ENCODE data around the gene CHN2.

Gene CHN2

GRCh38 chr7:29464753-29465152, 270.2 kb downstream of the CHN2 start:
- no peak for TF ChIP-seq CTCF (IDR thresholded peaks at IDR 0.05; ENCODE audit: low read depth, low read length)
- Histone ChIP-seq H3K9me3 (ENCODE audit: severe bottlenecking) (no peaks in the 10 kb centered on the region), H3K27ac (peak overlapping the region; percentile 77), H3K4me3 (ENCODE audit: low read depth, low read length) (no peak overlapping the region), H3K36me3 (no peaks in the 10 kb centered on the region), H3K27me3 (ENCODE audit: insufficient read depth, low read depth, severe bottlenecking) (no peaks in the 10 kb centered on the region)
- DNase-seq = peak; percentile 75

GRCh38 chr7:29467193-29467926, 272.8 kb downstream of the CHN2 start:
- Histone ChIP-seq H3K9me3 (ENCODE audit: severe bottlenecking) (no peaks in the 10 kb centered on the region), H3K27me3 (ENCODE audit: insufficient read depth, low read depth, severe bottlenecking) (no peaks in the 10 kb centered on the region), H3K4me3 (ENCODE audit: low read depth, low read length) (no peak overlapping the region), H3K27ac (no peak overlapping the region), H3K36me3 (no peaks in the 10 kb centered on the region)
- TF ChIP-seq CTCF (IDR thresholded peaks at IDR 0.05; ENCODE audit: low read depth, low read length) = no peak
- no peak for DNase-seq

- DNase-seq = no peak
- Histone ChIP-seq H3K36me3 (no peaks in the 10 kb centered on the region), H3K27me3 (ENCODE audit: insufficient read depth, low read depth, severe bottlenecking) (no peaks in the 10 kb centered on the region), H3K27ac (no peak overlapping the region), H3K9me3 (ENCODE audit: severe bottlenecking) (no peaks in the 10 kb centered on the region), H3K4me3 (ENCODE audit: low read depth, low read length) (no peak overlapping the region)
- no peak for TF ChIP-seq CTCF (IDR thresholded peaks at IDR 0.05; ENCODE audit: low read depth, low read length)
These were observed 273.6 kb downstream of the CHN2 start for GRCh38 chr7:29468196-29468595.

- no peak for DNase-seq
- Histone ChIP-seq H3K27ac (no peak overlapping the region), H3K36me3 (no peaks in the 10 kb centered on the region), H3K9me3 (ENCODE audit: severe bottlenecking) (no peaks in the 10 kb centered on the region), H3K27me3 (ENCODE audit: insufficient read depth, low read depth, severe bottlenecking) (no peaks in the 10 kb centered on the region), H3K4me3 (ENCODE audit: low read depth, low read length) (no peak overlapping the region)
- TF ChIP-seq CTCF (IDR thresholded peaks at IDR 0.05; ENCODE audit: low read depth, low read length) = no peak
These were observed 274.7 kb downstream of the CHN2 start for GRCh38 chr7:29469281-29469680.

- DNase-seq = no peak
- H3K27ac ChIP-seq = no peak overlapping the region
- no peaks in the 10 kb centered on the region for H3K36me3 ChIP-seq
- H3K27me3 ChIP-seq (ENCODE audit: insufficient read depth, low read depth, severe bottlenecking) = no peaks in the 10 kb centered on the region
- no peaks in the 10 kb centered on the region for H3K9me3 ChIP-seq (ENCODE audit: severe bottlenecking)
- no peak overlapping the region for H3K4me3 ChIP-seq (ENCODE audit: low read depth, low read length)
- no peak for TF ChIP-seq CTCF (IDR thresholded peaks at IDR 0.05; ENCODE audit: low read depth, low read length)
These were observed 275.5 kb downstream of the CHN2 start for GRCh38 chr7:29469976-29470557.

Data from WERI-Rb-1 (cell line).